Nephron progenitor cell (in vitro differentiated cells): ENCODE data around the gene KRTAP29-1.

Source experiments
- DNase-seq: peaks from one replicate; pipeline ENCODE4 v3.0.0; 2021
- H3K27ac Mint-ChIP-seq: 2 replicates; pipeline ENCODE4 v1.8.0; 2021; ENCODE audit warnings: mild to moderate bottlenecking, moderate library complexity, mixed read lengths
- H3K27me3 Mint-ChIP-seq: 2 replicates; pipeline ENCODE4 v1.8.0; 2021; ENCODE audit warnings: mild to moderate bottlenecking, low read depth, mixed read lengths; ENCODE audit not compliant: poor library complexity
- H3K36me3 Mint-ChIP-seq: 2 replicates; pipeline ENCODE4 v1.8.0; 2021; ENCODE audit warnings: low read depth, mixed read lengths
- H3K4me1 Mint-ChIP-seq: 2 replicates; pipeline ENCODE4 v1.8.0; 2021; ENCODE audit warnings: mixed read lengths
- H3K4me3 Mint-ChIP-seq: 2 replicates; pipeline ENCODE4 v1.8.0; 2021; ENCODE audit warnings: mild to moderate bottlenecking, moderate library complexity, mixed read lengths
- H3K9me3 Mint-ChIP-seq: 2 replicates; pipeline ENCODE4 v1.8.0; 2021; ENCODE audit warnings: mild to moderate bottlenecking, moderate library complexity, mixed read lengths
- CTCF ChIP-seq: fragments of 200-600 bp; sonication (generic); IDR thresholded peaks from 2 replicates; pipeline ENCODE4 v1.5.0; 2021; ENCODE audit warnings: antibody characterized with exemption

KRTAP29-1 gene

GRCh38 chr17:41307647-41308046 lies 5.0 kb upstream of the KRTAP29-1 start:
- Mint-ChIP-seq H3K9me3 (no peaks in the 10 kb centered on the region), H3K4me1 (no peaks in the 10 kb centered on the region), H3K36me3 (no peaks in the 10 kb centered on the region), H3K27ac (no peak overlapping the region), H3K4me3 (no peak overlapping the region), H3K27me3 (peaks cover 12% of the 10 kb centered on the region)
- no peak for DNase-seq
- no peak for TF ChIP-seq CTCF

GRCh38 chr17:41304091-41304490 lies 1.4 kb upstream of the KRTAP29-1 start:
- no peak for TF ChIP-seq CTCF
- Mint-ChIP-seq H3K27me3 (peaks cover 8% of the 10 kb centered on the region), H3K4me3 (no peak overlapping the region), H3K36me3 (no peaks in the 10 kb centered on the region), H3K27ac (no peak overlapping the region), H3K9me3 (peaks cover 8% of the 10 kb centered on the region), H3K4me1 (no peaks in the 10 kb centered on the region)
- no peak for DNase-seq

- H3K27ac Mint-ChIP-seq, result no peak overlapping the region
- peaks cover 12% of the 10 kb centered on the region for H3K27me3 Mint-ChIP-seq
- H3K4me1 Mint-ChIP-seq, result no peaks in the 10 kb centered on the region
- DNase-seq, result no peak
- no peaks in the 10 kb centered on the region for H3K36me3 Mint-ChIP-seq
- no peak for TF ChIP-seq CTCF
- peaks cover 14% of the 10 kb centered on the region for H3K9me3 Mint-ChIP-seq
- H3K4me3 Mint-ChIP-seq, result no peak overlapping the region
These were observed 330 bp upstream of the KRTAP29-1 start for GRCh38 chr17:41302981-41303380.

- Mint-ChIP-seq H3K27ac (no peak overlapping the region), H3K36me3 (no peaks in the 10 kb centered on the region), H3K27me3 (peaks cover 7% of the 10 kb centered on the region), H3K9me3 (peaks cover 16% of the 10 kb centered on the region), H3K4me1 (no peaks in the 10 kb centered on the region), H3K4me3 (no peak overlapping the region)
- no peak for DNase-seq
- no peak for TF ChIP-seq CTCF
These were observed 1.4 kb downstream of the KRTAP29-1 start for GRCh38 chr17:41301204-41301790.

GRCh38 chr17:41298458-41299135 lies 4.1 kb downstream of the KRTAP29-1 start:
- H3K27me3 Mint-ChIP-seq, result peaks cover 10% of the 10 kb centered on the region
- no peak for TF ChIP-seq CTCF
- DNase-seq, result no peak
- no peaks in the 10 kb centered on the region for H3K36me3 Mint-ChIP-seq
- H3K4me3 Mint-ChIP-seq, result no peak overlapping the region
- no peaks in the 10 kb centered on the region for H3K4me1 Mint-ChIP-seq
- no peak overlapping the region for H3K27ac Mint-ChIP-seq
- H3K9me3 Mint-ChIP-seq, result peaks cover 19% of the 10 kb centered on the region

DNA sequence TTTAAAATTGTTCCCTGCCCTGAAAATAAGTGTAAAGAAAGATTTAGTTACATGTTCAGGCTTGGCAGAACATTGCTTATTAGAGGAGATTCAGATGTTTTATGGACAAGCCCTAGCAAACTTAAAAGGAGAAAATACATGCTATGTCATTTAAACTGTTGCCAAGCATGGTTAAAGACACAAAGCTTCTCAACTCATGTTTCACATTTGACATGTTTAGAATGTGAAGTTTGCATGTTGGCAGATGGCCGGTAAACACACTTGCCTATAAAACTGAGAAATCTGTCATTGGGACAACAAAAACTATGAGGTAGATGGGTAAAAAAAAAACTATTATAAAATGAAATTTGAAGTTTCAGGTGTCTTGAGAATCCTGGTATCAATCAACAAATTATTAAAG lies 5.8 kb downstream of the KRTAP29-1 start:
- Mint-ChIP-seq H3K9me3 (peaks cover 19% of the 10 kb centered on the region), H3K27ac (no peak overlapping the region), H3K36me3 (no peaks in the 10 kb centered on the region), H3K4me1 (no peaks in the 10 kb centered on the region), H3K27me3 (peaks cover 15% of the 10 kb centered on the region), H3K4me3 (no peak overlapping the region)
- no peak for TF ChIP-seq CTCF
- DNase-seq, result no peak
